Measurements from ENCODE around the gene SLMAP. TPM values are rescaled to one million over a fixed set of nuclear protein-coding genes. Genes with fewer than 3 reads are reported as not detected.

Gene SLMAP
- total and polyA plus RNA-seq, 10 donors: 7.8 to 77.3 (median 62.9) TPM

DNA sequence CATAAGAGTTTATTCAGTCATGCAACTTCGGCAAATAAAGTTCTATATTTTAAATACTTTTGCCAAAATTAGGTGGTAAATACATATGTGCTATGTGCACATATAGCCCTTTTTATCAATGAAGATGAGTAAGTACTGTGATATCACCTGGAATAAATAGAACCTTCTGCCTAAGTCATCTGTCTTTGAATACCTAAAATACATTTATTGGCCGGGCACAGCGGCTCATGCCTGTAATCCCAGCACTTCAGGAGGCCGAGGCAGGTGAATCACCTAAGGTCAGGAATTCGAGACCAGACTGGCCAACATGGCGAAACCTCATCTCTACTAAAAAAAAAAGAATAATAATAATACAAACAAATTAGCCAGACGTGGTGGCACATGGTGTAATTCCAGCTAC lies 178.3 kb downstream of the SLMAP start:
- Histone ChIP-seq H3K27me3 (replicated peaks in 1 of 7) (no peaks in the 10 kb centered on the region), H3K4me1 (no peaks in the 10 kb centered on the region), H3K9me3 (no peaks in the 10 kb centered on the region), H3K27ac (no peak overlapping the region), H3K36me3 (peaks cover 0 to 53% (median 3%) of the 10 kb centered on the region in 6 donors), H3K4me3 (no peak overlapping the region)
- intact Hi-C loops (cut with DNase I; ENCODE audit: low total_unique reads): no loop called here
- WGBS, 5 donors: 90 to 98% (median 97%) methylated on average over 7 of the region's 7 CpGs
- no peak for DNase-seq
- TF ChIP-seq POLR2A (IDR thresholded peaks at IDR 0.05) (no peak), POLR2AphosphoS5 (IDR thresholded peaks at IDR 0.05) (no peak)
- TF ChIP-seq, protein P1, sequence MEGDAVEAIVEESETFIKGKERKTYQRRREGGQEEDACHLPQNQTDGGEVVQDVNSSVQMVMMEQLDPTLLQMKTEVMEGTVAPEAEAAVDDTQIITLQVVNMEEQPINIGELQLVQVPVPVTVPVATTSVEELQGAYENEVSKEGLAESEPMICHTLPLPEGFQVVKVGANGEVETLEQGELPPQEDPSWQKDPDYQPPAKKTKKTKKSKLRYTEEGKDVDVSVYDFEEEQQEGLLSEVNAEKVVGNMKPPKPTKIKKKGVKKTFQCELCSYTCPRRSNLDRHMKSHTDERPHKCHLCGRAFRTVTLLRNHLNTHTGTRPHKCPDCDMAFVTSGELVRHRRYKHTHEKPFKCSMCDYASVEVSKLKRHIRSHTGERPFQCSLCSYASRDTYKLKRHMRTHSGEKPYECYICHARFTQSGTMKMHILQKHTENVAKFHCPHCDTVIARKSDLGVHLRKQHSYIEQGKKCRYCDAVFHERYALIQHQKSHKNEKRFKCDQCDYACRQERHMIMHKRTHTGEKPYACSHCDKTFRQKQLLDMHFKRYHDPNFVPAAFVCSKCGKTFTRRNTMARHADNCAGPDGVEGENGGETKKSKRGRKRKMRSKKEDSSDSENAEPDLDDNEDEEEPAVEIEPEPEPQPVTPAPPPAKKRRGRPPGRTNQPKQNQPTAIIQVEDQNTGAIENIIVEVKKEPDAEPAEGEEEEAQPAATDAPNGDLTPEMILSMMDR (IDR thresholded peaks at IDR 0.05 in 8 of 11, conservative IDR thresholded peaks at IDR 0.05 in 3 of 11): no peak

- 73 to 82% (median 78%) methylated on average over 3 of the region's 3 CpGs for WGBS, 5 donors
These were observed 179.4 kb downstream of the SLMAP start for GRCh38 chr3:57935539-57935938.

GRCh38 chr3:57937092-57937491 lies 181.0 kb downstream of the SLMAP start:
- TF ChIP-seq, protein P1 (IDR thresholded peaks at IDR 0.05 in 8 of 11, conservative IDR thresholded peaks at IDR 0.05 in 3 of 11): no peak
- TF ChIP-seq POLR2AphosphoS5 (IDR thresholded peaks at IDR 0.05): no peak
- no peak for TF ChIP-seq POLR2A (IDR thresholded peaks at IDR 0.05)
- H3K4me1 ChIP-seq: no peaks in the 10 kb centered on the region
- intact Hi-C loops (cut with DNase I; ENCODE audit: low total_unique reads): no loop called here
- H3K4me3 ChIP-seq: no peak overlapping the region
- peaks cover 0 to 9% (median 0%) of the 10 kb centered on the region in 8 donors for H3K9me3 ChIP-seq
- no peak overlapping the region for H3K27ac ChIP-seq
- H3K27me3 ChIP-seq (replicated peaks in 1 of 7): no peaks in the 10 kb centered on the region
- peaks cover 0 to 26% (median 2%) of the 10 kb centered on the region in 6 donors for H3K36me3 ChIP-seq
- WGBS, 5 donors: 95 to 99% (median 98%) methylated on average over 3 of the region's 3 CpGs
- DNase-seq: no peak

More at GRCh38 chr3:57935539-57935938, 179.4 kb downstream of the SLMAP start:
- no peaks in the 10 kb centered on the region for H3K27me3 ChIP-seq (replicated peaks in 1 of 7)
- no peak for DNase-seq
- intact Hi-C loops (cut with DNase I; ENCODE audit: low total_unique reads): no loop called here
- TF ChIP-seq POLR2AphosphoS5 (IDR thresholded peaks at IDR 0.05) (no peak), POLR2A (IDR thresholded peaks at IDR 0.05) (no peak)
- TF ChIP-seq, protein P1 (IDR thresholded peaks at IDR 0.05 in 8 of 11, conservative IDR thresholded peaks at IDR 0.05 in 3 of 11): no peak
- no peaks in the 10 kb centered on the region for H3K4me1 ChIP-seq
- no peak overlapping the region for H3K27ac ChIP-seq
- peaks cover 0 to 2% (median 0%) of the 10 kb centered on the region in 8 donors for H3K9me3 ChIP-seq
- no peak overlapping the region for H3K4me3 ChIP-seq
- H3K36me3 ChIP-seq: peaks cover 0 to 41% (median 3%) of the 10 kb centered on the region in 6 donors

GRCh38 chr3:57939775-57940174 lies 183.7 kb downstream of the SLMAP start:
- intact Hi-C loops (cut with DNase I; ENCODE audit: low total_unique reads): no loop called here
- H3K9me3 ChIP-seq: peaks cover 0 to 9% (median 0%) of the 10 kb centered on the region in 8 donors
- H3K27me3 ChIP-seq (replicated peaks in 1 of 7): no peaks in the 10 kb centered on the region
- no peak for DNase-seq
- no peak overlapping the region for H3K27ac ChIP-seq
- H3K36me3 ChIP-seq: peaks cover 0 to 1% (median 0%) of the 10 kb centered on the region in 6 donors
- peaks cover 0 to 18% (median 6%) of the 10 kb centered on the region in 6 donors for H3K4me1 ChIP-seq
- TF ChIP-seq POLR2A (IDR thresholded peaks at IDR 0.05): no peak
- TF ChIP-seq POLR2AphosphoS5 (IDR thresholded peaks at IDR 0.05): no peak
- TF ChIP-seq, protein P1 (IDR thresholded peaks at IDR 0.05 in 8 of 11, conservative IDR thresholded peaks at IDR 0.05 in 3 of 11): no peak
- WGBS, 5 donors: 76 to 92% (median 82%) methylated on average over 4 of the region's 4 CpGs
- no peak overlapping the region for H3K4me3 ChIP-seq
